Measurements from ENCODE around the gene SCLY.
A peak's percentile ranks its signal among the peaks of the same experiment; 100 is the strongest.

Gene SCLY

DNA sequence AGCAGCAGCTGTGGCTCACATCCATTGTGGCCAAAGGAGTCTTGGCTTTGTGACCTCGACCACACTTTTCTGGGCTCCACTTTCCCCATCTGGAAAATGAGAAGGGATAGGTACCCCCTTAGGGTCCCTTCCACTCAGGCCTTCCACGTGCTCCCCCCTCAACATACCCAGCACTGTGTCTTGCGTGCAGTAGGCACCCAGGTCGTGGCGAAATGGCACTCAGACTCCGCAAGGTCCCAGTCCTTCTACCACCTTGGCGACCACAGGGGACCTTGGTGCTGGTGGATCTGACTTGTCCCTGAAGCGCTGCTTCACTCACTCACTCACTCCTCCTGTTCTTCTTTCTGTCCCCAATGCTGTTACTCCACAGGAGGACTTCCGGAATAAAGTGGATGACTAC is 19.9 kb upstream of the SCLY start:
- no peak for DNase-seq

DNA sequence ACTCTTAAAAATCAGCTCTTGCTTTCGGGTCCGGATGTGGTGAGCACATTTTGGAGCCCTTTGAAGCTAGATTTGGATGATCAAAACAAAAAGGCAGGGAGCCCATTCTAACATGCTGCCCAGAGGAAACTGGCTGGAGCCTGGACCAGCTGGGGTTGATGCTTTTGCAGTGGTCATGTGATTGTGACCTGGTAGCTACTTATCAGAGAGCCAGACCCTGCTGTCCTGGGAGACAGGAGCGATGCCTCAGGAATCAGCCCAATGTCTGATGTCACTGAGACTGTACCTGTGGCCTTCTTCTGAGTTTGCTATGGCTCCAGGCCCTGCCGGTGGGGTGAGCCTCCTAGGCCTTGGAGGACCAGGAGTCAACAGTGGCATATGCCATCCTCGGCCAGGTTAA is 18.7 kb upstream of the SCLY start:
- DNase-seq, result no peak

DNA sequence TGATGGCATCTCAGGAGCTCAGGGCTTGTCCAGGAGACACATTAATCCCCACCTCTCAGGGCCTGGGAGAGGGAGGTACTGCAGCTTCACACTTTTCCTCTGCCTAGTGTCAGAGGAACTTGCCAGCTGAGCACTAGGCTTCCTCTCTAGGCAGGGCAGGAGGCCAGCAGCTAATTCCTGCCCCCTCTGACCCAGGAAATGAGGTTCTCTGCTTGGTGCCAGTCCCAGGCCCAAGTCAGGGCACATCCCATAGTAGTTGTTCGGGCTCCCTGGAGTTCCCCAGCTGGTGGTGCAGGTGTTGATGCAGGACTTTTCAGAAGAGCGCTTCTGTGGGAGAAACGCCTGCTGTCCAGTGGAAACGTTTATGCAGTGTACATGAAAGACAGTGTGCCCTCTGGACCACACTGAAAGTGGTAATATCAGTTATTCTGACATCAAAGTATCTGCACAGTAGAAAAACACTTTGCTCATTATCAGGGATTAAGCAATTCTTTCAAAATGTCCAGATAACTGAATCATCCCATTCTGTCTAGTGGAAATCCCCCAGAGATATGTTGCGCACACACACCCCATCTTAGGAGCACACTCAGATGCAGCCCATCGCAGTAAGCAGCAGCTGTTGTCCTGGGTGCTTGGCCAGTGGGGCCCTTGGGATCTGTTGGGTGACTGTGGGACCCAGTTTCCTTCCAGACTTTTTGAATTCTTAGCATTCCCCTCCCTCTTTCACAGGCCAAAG is 17.8 kb upstream of the SCLY start:
- no peak for DNase-seq

DNA sequence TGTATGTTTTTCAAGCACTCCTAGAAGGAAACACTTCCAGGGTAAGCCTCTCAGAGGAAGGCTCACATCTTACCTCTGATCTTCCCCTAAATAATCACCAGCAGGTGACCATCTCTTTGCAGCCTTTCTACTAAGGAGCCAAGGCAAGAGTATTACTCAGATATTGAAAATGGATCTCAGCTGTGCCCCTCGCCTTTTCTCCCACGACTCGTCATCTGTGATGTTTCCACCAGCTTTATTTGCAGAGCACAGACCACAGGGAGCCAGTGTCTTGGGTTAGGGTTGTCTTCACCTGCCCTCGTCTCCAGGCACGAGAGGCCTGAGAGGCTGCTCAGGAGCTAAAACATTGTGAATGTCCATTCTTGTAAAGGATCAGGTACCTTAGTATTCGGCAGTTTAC is 16.9 kb upstream of the SCLY start:
- peak in 1 of 2 experiments; percentile 10 for DNase-seq

DNA sequence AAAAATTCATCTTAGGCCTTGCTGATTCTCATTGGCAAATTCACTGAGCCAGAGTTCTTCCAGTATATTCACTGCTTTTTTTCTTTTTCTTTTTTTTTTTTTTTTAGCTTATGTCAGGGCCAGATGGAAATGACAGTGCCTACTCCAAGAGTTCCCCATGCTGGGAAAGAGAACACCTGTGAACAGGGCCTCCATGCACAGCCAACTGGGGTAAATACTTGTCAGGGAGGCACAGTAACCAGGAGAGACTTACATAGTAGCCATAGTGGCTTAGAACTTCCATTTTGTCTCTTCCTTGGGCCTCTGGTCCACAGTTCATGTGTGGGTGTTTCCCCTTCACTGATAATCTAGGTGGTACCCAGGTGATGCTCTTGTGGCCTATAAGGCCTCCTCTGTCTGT is 15.2 kb upstream of the SCLY start:
- no peak for DNase-seq

DNA sequence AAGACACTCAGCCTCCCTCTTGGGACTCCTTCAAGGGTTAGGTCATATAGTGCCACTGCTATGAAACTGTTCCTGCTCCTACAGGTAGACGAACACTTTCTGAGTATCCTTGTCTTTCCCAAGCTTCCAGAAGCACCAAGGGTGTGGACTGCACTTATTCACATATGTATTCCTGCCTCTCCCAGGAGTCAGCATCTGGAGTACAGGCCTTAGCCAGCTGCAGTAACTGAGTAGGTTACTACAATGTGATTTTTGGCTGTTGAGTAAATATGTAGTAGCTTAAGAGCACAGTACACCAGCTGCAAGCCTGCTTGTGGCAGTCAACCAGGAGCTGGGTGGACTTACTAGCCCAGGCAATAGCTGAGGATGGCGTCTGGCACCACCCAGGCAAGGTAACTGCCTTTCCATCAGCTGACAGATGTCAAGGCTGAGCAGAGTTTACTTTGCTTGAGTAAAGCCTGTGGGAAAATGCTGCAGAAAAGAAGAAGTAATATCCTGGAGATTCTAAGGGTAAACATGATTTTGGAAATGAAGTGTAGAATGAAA is 14.0 kb upstream of the SCLY start:
- no peak for DNase-seq

DNA sequence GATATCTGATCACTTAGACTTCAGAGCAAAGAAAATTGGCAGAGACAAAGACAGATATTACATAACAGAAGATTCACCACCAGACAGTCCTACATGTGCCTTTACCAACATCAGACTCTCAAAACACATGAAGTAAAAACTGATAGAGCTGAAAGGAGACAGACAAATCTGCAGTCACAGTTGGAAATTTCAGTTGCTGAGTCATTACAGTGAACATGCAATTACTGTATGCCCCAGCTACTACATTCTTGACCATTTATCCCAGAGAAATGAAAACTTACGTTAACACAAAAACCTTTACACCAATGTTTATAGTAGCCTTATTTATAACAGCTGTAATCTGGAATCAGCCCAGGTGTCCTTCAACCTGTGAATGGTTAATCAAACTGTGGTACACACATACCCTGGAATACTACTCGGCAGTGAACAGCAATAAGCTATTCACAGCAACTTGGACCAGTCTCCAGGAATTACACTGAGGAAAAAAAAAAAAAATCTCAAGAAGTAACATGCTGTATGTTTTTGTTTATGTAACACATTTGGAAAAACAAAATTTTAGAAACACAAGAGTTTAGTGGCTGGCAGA is 7.5 kb upstream of the SCLY start:
- DNase-seq, result no peak

- no peak for DNase-seq
Measured at GRCh38 chr2:238055841-238056240, 5.0 kb upstream of the SCLY start.

DNA sequence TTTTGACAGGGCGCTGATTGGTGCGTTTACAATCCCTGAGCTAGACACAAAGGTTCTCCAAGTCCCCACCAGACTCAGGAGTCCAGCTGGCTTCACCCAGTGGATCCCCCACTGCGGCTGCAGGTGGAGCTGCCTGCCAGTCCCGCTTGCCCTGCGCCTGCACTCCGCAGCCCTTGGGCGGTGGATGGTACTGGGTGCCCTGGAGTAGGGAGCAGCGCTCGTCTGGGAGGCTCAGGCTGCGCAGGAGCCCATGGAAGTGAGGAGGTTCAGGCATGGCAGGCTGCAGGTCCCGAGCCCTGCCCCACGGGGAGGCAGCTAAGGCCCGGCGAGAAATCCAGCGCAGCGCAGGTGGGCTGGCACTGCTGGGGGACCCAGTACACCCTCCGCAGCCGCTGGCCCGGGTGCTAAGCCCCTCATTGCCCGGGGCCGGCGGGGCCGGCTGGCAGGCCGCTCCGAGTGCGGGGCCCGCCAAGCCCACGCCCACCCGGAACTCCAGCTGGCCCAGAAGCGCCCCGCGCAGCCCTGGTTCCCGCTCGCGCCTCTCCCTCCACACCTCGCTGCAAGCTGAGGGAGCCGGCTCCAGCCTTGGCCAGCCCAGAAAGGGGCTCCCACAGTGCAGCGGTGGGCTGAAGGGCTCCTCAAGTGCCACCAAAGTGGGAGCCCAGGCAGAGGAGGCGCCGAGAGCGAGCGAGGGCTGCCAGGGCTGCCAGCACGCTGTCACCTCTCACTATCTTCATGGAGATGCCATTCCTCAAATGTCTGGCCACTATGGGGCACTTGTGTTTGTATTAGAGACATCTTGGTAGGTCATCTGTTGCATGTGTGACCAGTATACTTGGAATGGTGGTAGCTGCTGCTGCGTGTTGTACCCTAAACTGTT is 2.9 kb upstream of the SCLY start:
- peak in 1 of 2 experiments; percentile 10 for DNase-seq

DNA sequence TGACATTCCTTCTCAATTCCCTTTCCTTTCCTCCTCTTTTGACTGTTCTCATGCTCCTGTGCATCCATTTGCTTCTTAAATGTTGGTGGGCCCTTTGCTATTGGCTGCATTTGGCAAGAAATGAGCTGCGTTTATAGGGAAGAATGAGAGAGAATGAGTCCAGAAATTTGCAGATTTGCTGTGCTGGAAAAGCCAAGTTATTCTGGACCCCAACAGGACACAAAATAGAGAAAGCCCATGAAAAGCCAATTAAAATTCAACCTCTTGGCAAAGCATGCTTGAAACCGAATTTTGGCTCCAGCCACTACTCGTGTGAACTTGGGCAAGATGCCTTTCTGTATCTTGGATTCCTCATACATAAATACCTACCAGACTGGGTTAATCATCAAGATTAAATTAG is 1.3 kb upstream of the SCLY start:
- DNase-seq, result peak; percentile 5 to 9

GRCh38 chr2:238060096-238060541 is 682 bp upstream of the SCLY start:
- no peak for DNase-seq

DNA sequence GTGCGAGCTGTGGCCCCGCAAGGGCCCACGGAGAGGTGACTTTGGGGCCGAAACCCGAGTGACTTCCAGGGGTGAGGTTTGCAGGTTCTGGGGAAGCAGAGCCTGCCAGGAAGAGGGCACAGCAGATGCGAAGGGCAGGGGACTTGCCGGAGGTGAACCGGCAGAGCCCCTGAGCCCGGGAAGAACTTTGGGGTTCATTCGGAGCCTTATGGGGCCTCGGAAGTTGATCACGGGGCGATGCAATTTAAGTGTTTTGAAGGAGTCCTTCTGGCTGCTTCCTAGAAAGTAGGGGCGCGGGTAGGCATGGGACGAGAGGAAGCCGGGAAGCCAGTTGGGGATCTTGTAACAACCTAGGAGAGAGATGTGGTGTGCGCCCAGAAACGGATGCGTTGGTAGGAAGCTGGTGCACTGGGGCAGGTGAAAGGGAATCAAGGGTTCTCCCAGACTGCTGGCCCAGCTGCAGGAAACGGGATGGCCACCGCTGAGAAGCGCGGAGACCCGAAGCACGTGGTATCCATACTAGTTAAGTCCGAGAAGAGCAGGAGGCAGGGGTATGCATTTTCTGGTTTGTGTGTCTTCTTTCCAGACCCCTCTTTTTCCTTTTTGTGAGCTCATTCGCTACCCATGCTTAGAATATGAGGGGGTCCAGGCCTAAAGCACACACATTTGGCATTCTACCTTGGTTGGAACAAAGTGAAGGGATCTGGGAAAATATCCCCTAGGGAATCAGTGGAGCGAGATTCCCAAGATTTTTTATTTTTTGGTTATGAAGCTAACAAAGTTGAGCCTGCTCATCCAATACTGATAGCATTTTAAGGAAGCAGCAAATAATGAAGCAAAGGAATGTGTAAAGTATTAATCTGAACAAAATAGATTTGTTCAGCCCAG is 758 bp downstream of the SCLY start:
- peak in 1 of 2 experiments; percentile 52 for DNase-seq

DNA sequence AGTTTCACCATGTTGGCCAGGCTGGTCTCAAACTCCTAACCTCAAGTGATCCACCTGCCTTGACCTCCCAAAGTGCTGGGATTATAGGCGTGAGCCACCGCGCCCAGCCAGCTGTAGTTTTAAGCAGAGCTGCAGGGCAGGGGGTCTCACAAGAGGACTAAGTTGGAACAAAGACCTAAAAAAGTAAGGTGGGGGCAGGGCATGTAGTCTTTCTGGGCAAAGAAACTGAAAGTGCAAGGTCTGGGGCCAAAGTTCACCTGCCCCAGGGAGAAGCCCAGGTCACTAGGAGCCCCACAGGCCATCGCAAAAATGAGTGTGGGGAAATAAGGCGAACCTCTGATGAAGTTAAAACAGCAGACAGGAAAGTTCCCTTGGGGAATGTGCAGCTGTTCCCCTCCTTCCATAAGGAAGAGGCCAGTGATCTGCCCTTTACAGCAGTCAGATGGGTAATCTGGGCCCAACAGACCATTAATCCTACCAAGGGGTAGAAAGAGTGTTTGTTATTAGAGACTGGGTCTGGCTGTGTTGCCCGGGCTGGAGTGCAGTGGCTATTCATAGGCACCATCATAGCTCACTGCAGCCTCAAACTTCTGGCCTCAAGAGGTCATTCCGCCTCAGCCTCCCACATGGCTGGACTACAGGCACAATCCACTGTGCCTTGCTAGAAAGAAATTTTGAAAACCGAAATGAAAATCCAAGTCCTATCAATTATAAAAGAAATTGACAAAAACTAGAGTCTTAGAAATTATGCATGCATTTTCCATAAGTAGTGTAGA is 2.8 kb downstream of the SCLY start:
- peak in 1 of 2 experiments; percentile 6 for DNase-seq

DNA sequence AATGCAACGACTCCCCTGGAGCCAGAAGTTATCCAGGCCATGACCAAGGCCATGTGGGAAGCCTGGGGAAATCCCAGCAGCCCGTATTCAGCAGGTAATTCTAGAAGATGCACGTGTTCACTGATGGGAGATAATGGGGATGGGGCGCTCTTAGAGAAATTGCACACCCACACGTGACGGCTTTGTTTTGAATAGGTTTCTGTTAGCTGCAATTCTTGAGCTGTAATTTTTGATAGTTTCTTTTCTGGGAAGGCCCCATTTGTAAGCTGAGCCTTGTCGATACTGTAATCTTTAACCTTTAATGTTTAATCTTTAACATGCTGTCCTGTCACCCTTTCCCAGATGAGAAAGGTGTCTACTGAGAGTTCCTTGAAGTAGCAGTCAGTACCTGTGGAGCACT is 3.6 kb downstream of the SCLY start:
- no peak for DNase-seq

DNA sequence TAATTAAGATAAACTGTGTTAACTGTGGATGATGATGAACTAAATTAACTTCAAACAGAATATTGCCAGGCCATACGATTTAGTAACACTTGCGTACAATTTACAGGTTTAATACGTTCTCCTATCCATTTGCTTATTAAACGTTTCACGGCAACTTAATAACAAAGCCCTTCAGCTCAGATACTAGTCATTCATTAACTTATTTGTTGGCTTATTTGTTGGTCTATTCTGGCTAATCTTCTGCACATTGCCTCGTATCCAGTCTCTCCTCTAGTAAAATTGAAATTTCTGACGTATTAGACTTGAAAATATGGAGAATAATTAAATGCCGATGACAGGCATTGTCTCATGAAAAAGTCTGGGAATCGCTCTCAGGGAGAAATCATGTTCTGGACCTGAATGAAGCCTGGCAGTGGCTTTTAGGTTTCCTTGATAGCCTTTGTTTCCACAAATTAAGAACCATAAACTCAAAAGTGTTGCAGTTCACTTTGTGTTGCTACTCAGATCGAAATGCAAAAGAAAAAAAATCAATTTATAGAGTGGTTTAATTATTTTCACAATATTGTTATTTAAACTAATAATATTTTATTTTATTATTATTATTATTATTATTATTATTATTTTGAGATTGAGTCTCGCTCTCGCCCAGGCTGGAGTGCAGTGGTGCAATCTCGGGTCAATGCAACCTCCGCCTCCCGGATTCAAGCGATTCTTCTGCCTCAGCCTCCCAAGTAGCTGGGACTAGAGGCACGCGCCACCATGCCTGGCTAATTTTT is 4.5 kb downstream of the SCLY start:
- DNase-seq, result no peak

DNA sequence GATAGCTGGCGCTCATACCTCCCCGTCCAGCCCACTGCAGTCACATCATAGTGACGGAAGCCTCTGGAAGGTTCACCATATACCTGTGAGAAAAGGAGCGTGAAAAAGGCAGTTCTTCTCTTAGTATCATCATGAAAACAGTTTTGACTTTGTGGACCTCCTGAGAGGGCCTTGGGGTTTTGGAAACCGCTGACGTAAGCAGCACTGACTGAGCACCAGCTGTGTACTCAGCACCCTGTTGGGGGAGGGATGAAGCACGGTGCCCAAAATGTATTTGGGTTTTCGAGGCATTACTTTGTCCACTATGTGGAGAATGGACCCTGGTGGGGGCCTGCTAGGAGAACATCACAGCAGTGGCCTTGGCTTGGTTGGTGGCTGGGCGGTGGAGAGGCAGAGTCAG is 5.4 kb downstream of the SCLY start:
- DNase-seq, result peak in 1 of 2 experiments; percentile 29

DNA sequence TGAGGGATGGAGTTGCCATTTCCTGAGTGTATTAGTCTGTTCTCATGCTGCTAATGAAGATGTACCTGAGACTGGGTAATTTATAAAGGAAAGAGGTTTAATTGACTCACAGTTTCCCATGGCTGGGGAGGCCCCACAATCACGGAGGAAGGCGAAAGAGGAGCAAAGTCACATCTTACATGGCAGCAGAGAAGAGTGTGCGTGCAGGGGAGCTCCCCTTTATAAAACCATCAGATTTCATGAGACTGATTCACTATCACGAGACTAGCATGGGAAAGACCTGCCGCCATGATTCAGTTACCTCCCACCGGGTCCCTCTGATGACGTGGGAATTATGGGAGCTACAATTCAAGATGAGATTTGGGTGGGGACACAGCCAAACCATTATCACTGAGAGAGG is 5.9 kb downstream of the SCLY start:
- DNase-seq, result peak; percentile 31 to 45

- no peak for DNase-seq
Measured at GRCh38 chr2:238067939-238068338, 7.1 kb downstream of the SCLY start.

DNA sequence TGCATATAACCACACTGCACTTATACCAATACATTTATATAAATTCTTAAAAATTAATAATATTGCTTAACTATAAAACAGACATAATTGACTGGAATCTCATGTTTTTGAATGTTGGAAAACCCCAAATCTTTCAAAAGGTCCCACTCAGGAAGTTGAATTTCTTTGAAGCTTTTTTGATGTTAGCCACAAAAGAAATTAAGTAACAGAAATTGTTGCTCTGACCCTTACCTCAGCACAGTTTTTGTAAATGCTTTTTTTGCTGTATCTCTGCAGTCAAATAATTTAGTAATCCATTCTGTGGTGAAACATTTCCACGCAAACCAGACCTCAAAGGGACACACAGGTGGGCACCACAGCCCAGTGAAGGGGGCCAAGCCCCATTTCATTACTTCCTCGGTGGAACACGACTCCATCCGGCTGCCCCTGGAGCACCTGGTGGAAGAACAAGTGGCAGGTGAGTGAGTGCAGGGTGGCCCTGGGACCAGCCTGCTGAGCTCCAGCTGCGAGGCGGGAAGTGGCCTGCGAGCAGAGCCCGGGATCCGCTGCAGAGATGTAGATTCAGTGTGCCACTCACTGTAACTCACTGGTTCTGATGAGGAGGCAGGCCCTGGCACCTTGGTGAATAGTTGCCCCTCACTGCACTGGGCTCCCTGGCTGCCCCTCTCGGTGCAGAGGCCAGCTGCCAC is 8.4 kb downstream of the SCLY start:
- DNase-seq, result no peak

- DNase-seq, result no peak
Measured at GRCh38 chr2:238069877-238070276, 9.1 kb downstream of the SCLY start.

Data from activated T-cell treated with anti-CD3 and anti-CD28 coated beads, Interleukin-2, amount 50 U/mL, for 48 hours (primary cell).